Middle frontal gyrus (tissue), 1 donor: ENCODE data around the gene NTN1.
"Not testable (repeated sequence)": the region's sequence is repeated elsewhere in the genome, so short reads cannot be mapped to it uniquely, and the experiment has no call there.

Experiments used
- DNase-seq: peaks from one replicate; pipeline ENCODE4 v3.0.0-alpha.2; 2015; ENCODE audit warnings: low spot score; ENCODE audit errors: extremely low spot score

The NTN1 gene

DNA sequence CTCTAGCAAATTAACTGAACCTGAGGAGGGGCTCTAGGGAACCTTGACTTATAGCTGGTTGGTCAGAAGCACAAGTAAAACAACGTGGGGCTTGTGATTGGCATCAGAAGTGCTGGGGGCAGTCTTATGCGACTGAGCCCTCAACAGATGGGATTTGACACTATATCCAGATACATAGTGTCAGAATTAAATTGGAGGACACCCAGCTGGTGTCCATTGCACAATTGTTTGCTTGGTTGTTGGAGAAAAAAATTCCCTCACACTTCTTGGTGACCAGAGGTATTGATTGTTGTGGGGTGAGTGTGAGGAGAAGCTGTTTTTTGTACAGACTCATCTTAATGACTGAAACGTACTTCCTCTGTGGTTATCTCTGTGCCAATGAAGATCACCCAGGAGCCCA, 59.7 kb downstream of the NTN1 start:
- DNase-seq = no peak

DNA sequence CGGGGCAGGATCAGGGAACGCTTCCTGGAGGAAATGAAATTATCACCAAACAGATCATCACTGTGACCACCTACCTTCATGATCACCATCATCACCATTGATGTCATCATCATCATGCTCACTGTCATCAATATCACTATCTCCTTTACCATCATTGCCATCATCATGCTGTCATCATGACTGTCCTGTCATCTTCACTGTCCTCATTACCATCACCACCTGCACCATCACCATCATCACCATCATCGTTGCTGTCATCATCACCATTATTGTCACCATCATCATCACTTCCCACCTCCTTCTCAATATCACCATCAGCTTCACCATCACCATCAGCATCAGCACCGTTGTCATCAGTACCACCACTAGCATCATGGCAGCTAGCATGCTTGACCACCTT, 65.3 kb downstream of the NTN1 start:
- DNase-seq = no peak

- DNase-seq = no peak
These were observed 66.6 kb downstream of the NTN1 start for GRCh38 chr17:9087921-9088320.

GRCh38 chr17:9090641-9091096, 69.4 kb downstream of the NTN1 start:
- DNase-seq = no peak

DNA sequence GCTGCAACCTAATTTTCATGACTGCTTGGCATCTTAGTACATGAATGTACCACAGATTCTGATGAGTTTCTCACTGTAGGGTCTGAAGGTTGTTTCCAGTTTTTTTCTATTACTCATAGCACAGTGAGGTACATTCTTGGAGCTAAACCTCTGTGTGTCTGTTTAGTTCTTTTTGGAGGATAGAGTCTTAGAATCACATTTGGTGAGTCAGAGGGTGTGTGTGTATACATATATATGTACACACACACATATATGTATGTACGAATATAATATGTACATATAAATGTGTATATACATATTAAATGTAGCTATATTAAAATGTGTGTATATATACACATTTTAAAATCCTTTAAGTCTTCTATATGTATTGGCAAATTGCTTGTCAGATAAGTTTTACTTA, 72.9 kb downstream of the NTN1 start:
- no peak for DNase-seq

DNA sequence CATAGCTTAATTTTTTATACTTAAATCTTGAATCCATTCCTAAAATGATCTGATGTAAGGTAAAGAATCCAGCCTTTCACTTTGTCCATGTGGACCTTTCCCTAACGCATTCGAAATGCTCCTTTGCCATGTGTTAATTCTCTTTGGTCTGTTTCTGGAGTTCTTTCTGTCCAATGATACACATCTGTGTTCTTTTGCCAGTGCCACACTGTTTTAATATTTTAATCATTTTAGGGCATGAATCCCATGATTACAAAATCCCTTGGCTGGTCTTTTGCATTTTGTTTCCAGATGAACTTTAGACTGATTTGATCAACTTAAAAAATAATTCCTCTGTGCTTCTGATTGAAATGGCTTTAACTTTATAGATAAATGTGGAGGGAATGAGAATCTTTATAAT, 74.1 kb downstream of the NTN1 start:
- DNase-seq = no peak

DNA sequence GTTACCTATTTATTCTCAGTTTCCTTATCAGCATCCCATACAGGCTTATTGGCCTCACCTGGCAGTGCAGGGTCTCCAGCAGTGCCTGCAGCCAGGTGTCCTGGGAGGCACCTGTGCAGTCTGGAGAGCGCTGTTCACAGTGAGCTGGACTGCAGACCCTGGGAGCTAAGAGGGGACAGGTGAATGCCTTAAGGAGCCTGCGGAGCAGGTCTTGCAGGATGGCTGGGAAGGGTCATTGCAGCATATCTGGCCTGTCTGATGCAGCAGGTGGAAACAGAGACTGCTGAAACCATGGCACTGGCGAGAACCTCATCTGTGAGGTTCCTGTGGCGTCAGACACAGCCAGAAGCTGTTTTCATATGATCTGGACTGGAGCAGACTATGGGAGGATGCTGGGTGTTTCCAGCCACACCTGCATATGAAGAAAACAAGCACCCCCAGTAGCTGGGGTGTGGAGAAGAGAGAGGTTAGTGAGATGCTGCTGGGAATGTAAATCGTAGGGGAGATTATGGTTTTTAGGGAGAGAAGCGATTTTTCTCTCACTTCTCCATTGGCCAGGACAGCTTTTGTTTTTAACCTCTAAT, 77.0 kb downstream of the NTN1 start:
- DNase-seq = no peak

DNA sequence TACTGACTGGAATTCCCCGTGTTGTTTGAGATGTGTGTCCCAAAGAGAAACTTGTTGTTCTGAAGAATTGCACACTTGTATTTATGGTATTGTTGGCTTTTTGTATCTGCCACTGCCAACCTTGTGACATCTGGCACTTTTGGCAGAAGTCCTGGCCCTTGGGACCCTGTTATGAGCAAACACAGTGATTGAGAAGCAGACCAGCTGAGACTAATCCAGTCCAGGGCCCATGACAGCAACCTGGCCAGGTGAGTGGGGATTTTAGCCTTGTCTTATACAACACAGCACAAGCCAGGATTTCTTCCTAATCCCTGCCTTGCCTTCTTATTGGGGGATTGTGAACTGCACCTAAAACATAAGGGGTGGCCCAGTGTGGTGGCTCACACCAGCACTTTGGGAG, 80.0 kb downstream of the NTN1 start:
- DNase-seq = no peak

DNA sequence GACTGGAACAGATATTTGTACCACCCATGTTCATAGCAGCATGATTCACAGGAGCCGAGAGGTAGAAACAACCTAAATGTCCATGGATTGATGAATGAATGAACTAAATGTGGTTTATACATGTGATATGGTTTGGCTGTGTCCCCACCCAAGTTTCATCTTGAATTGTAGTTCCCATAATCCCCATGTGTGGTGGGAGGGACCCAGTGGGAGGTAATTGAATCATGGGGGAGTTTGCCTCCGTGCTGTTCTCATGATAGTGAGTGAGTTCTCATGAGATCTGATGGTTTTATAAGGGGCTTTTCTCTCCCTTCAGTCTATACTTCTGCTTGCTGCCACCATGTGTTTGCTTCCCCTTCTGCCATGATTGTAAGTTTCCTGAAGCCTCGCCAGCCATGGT, 81.9 kb downstream of the NTN1 start:
- not testable (repeated sequence) for DNase-seq

- no peak for DNase-seq
These were observed 83.2 kb downstream of the NTN1 start for GRCh38 chr17:9104370-9105041.

DNA sequence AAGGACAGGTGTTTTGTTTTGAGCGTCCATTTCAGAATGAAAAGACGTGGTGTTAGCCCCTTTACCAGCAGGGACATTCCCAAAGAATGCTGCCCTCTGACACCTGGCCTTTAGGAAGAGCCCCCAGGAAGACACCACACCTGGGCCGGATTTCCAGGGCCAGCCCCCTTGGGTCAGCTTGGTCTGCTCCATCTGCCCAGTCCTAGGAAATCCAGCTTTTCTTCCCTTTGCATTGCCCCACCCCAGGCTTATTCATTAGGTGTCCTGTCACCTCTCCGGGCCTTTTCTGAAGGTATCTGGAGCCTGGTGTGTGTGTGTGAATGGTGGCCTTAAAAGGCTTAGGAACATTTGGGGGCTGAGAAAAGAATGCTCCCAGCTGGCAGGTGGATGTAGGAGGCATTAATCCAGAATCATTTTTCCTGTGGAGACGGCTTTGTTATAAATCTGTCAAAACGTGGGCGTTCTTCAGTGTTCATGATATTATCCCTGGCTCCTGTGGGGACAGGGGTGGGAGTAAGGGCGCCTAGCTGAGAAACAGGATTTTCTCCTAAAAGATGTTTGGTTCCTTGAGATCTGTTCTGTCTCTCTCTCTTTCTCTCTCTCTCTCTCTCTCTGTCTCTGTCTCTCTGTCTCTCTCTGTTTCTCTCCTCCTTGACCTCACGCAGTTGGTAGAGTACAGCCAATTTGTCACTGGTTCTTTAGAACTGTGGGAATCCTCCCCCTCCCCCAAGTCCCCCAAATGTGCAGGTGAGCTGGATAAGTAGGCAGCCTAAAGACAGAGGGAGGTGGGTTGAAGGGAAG, 84.0 kb downstream of the NTN1 start:
- peak; percentile 3 for DNase-seq

GRCh38 chr17:9106278-9106677, 85.0 kb downstream of the NTN1 start:
- DNase-seq = not testable (repeated sequence)

DNA sequence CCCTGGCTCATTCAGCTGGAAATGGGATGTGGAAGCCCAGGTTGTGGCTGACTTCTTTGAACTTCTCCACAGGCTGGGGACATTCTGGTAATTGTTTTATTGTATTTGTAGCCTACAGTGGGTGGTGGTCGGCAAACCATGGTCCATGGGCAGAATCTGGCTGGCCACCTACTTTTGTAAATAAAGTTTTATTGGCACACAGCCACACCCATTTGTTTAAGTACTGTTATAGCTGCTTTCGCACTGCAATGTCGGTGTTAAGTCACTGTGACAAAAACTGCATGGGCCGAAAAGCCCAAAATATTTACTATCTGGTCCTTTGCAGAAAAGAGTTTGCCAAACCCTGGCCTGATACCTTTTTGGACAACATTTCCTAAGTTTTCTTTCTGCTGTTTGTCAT, 86.2 kb downstream of the NTN1 start:
- no peak for DNase-seq

DNA sequence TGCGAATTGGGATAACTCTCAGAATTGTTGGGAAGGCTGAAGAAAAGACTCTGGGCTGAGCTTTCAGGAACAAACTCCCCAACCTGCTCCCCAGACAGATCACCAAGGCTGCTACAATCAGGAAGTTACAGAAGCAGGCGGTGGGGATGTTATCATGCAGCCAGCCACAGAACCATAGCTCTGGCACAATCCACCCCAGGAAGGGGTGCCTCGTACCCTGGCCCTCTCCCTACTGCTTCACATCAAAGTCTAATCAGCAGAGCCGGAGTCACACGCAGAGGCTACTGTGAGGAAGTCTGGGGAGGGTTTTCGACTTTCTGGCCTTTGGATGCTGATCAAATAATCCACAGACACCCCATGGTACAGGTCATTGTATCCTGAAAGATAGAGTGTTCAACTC, 86.8 kb downstream of the NTN1 start:
- no peak for DNase-seq

GRCh38 chr17:9109933-9110332, 88.6 kb downstream of the NTN1 start:
- no peak for DNase-seq

DNA sequence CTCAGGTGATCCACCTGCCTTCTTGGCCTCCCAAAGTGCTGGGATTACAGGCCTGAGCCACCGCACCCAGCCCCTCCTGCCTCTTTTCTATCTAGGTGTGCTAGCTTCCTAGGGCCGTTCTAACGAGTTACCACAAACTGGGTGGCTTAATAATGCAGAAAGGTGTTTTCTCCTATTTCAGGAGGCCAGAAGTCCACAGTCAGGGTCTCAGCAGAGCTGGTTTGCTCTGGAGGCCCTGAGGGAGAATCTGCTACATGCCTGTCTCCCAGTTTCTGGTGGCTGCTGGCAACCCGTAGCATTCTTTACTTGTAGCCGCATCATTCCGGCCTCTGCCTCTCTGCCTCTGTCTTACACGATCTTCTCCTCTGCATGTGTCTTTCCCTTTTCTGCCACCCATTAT, 89.2 kb downstream of the NTN1 start:
- DNase-seq = no peak

GRCh38 chr17:9115214-9116191, 94.2 kb downstream of the NTN1 start:
- no peak for DNase-seq

DNA sequence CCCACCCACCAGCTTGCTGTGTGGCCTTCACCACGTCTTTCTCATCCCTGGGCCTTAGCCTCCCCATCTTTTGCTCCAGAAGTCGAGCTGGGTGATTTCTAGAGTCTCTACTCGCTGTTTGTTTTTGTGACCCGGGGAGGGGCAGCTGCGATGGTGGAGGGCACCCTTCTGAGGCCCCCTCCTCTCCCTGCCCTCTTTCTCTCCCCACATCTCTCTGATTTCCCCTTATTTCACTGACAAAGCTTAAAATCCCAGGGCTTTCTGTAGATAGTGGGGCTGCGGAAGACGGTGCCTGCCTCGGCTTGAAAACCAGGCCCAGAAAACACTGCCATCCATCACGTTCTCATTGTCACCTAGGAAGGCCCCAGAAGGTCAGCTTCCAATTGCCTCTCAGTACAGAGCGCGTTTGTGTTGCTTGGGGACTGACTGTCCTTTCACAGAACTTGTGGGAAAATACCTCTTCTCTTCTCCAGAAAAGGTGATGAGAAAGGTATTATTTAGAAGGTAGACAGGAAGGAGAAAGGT, 95.1 kb downstream of the NTN1 start:
- DNase-seq = no peak

DNA sequence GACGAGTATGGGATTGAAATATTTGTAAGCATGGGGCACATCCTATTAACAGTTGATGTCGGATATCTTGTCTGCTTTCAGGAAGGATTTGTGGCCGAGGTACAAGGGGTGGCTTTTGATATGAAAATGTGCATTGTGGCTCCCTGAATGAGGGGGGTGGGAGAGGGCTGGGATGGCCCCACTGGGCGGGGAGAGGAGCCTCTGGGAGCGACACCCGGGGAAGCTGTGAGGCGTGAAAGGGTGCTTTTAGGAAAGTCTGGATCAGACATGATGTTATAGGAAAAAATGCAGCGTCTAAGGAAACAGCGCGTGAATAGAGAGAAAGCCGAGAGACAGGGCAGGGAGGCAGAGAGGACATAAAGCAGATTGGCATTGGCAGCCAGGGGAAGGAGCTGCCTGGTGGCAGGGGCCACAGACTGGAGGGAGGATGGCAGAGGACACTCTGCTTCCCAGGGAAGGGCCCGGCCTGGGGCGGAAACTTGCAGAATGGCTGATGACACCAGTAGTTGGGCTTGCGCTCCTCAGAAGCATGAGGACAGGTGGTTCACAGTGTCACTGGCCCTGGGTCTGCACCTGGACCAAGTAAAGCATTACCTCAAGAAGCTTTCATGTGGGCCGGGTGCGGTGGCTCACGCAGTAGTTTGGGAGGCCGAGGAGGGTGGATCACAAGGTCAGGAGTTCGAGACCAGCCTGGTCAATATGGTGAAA, 95.7 kb downstream of the NTN1 start:
- no peak for DNase-seq

- DNase-seq = no peak
These were observed 99.2 kb downstream of the NTN1 start for GRCh38 chr17:9120471-9120870.
